GM12878 (cell line): ENCODE results near the gene SPTBN1. TPM values are rescaled to one million over a fixed set of nuclear protein-coding genes. Genes with fewer than 3 reads are reported as not detected.

Experiments used
- ATAC-seq: fragments of 200-7000 bp; cut with Tn5 transposase; 3 replicates; pipeline ENCODE4 v1.9.1; 2020; ENCODE audit warnings: mild to moderate bottlenecking, moderate library complexity
- BruUV-seq: library from RNA; stranded (reverse); fragments of 400-500 nt; replicated peaks from 2 replicates; lab custom pipeline; 2021; lab: Mats Ljungman, UMichigan
- CTCF ChIA-PET: fragments of 300-600 bp; sonication (Branson Sonifier 250); formaldehyde crosslinking; extraction: SDS; loops from one replicate; lab custom pipeline; 2021; ENCODE audit warnings: inconsistent platforms; lab: Yijun Ruan, JAX
- POLR2A ChIA-PET: fragments of 350-600 bp; formaldehyde crosslinking; extraction: SDS; loops from one replicate; lab custom pipeline; 2021; ENCODE audit warnings: inconsistent platforms; lab: Charles Lee
- RAD21 ChIA-PET: fragments of 300-600 bp; sonication (Branson Sonifier 250); formaldehyde crosslinking; loops from one replicate; lab custom pipeline; 2023; ENCODE audit warnings: antibody characterized with exemption; ENCODE audit not compliant: unreplicated experiment; lab: Charles Lee
- SMC1A ChIA-PET: fragments of 300-600 bp; sonication (Branson Sonifier 250); formaldehyde crosslinking; loops from one replicate; lab custom pipeline; 2023; ENCODE audit not compliant: unreplicated experiment, uncharacterized antibody; lab: Charles Lee
- DNase-seq: peaks from one replicate; pipeline ENCODE4 v3.0.0-alpha.2; 2011; ENCODE audit warnings: low read depth, low spot score
- FAIRE-seq: peaks from 3 replicates; lab custom pipeline; 2011; peaks lifted over from hg19 to GRCh38; lab: Jason Lieb, UNC
- H2AFZ ChIP-seq: 2 replicates; pipeline ENCODE4 v1.6.0; 2011; ENCODE audit warnings: low read depth, low read length, control low read depth; ENCODE audit not compliant: control insufficient read depth
- H3K27ac ChIP-seq: 2 replicates; pipeline ENCODE4 v1.5.1; 2011; ENCODE audit warnings: control low read depth; ENCODE audit not compliant: control insufficient read depth, insufficient read depth
- H3K27me3 ChIP-seq, 2 experiments: replicated peaks in 1 of 2; 2 replicates each; pipeline versions ENCODE4 v1.6.0 to v1.6.1; 2011; ENCODE audit warnings: low read length in 1 of 2; ENCODE audit not compliant: control insufficient read depth in 2 of 2, insufficient read depth in 2 of 2
- H3K36me3 ChIP-seq, 2 experiments: 2 replicates each; pipeline ENCODE4 v1.5.1; 2011; ENCODE audit warnings: low read length in 1 of 2; ENCODE audit not compliant: control insufficient read depth in 2 of 2, insufficient read depth in 2 of 2
- H3K4me1 ChIP-seq: 2 replicates; pipeline ENCODE4 v1.6.1; 2011; ENCODE audit warnings: mild to moderate bottlenecking, low read length, moderate library complexity, mixed read lengths; ENCODE audit not compliant: control insufficient read depth, insufficient read depth
- H3K4me2 ChIP-seq: 2 replicates; pipeline ENCODE4 v1.6.0; 2011; ENCODE audit warnings: control low read depth; ENCODE audit not compliant: control insufficient read depth, insufficient read depth
- H3K4me3 ChIP-seq: fragments of 200-600 bp; sonication (generic); 2 replicates; pipeline ENCODE4 v1.5.1; 2016
- H3K79me2 ChIP-seq: 2 replicates; pipeline ENCODE4 v1.6.0; 2011; ENCODE audit warnings: low read length; ENCODE audit not compliant: control insufficient read depth, insufficient read depth
- H3K9ac ChIP-seq: 2 replicates; pipeline ENCODE4 v1.8.0; 2011; ENCODE audit warnings: low read length, control low read depth, mixed read lengths; ENCODE audit not compliant: control insufficient read depth, insufficient read depth
- H3K9me3 ChIP-seq: replicated peaks from 3 replicates; pipeline ENCODE4 v1.5.1; 2011; ENCODE audit warnings: mild to moderate bottlenecking, low read length; ENCODE audit not compliant: control insufficient read depth, insufficient read depth
- H4K20me1 ChIP-seq: 2 replicates; pipeline ENCODE4 v1.6.0; 2011; ENCODE audit not compliant: control insufficient read depth, insufficient read depth
- BCL11A ChIP-seq: IDR thresholded peaks from 2 replicates; pipeline ENCODE4 v1.6.1; 2011; ENCODE audit warnings: low read depth, low read length
- JUNB ChIP-seq: IDR thresholded peaks from 2 replicates; pipeline ENCODE4 v1.6.1; 2016; ENCODE audit warnings: antibody characterized with exemption, mild to moderate bottlenecking
- NFXL1 ChIP-seq: fragments of 450-650 bp; IDR thresholded peaks from 2 replicates; pipeline ENCODE4 v1.6.1; 2017; ENCODE audit warnings: antibody characterized with exemption, mild to moderate bottlenecking, borderline replicate concordance
- NFYA ChIP-seq: IDR thresholded peaks from 2 replicates; pipeline ENCODE4 v1.6.1; 2011; ENCODE audit warnings: low read depth, mild to moderate bottlenecking, low read length, improper control_type of control experiment, borderline replicate concordance
- POLR2A ChIP-seq: IDR thresholded peaks from 2 replicates; pipeline ENCODE4 v1.6.1; 2011; ENCODE audit warnings: low read depth, mild to moderate bottlenecking, low read length
- POLR2AphosphoS2 ChIP-seq: IDR thresholded peaks from 2 replicates; pipeline ENCODE4 v1.6.1; 2011; ENCODE audit warnings: low read depth, mild to moderate bottlenecking, low read length, improper control_type of control experiment, moderate library complexity
- YBX1 ChIP-seq: fragments of 450-650 bp; IDR thresholded peaks from 2 replicates; pipeline ENCODE4 v1.6.1; 2016; ENCODE audit warnings: antibody characterized with exemption
- ZNF24 ChIP-seq: fragments of 450-650 bp; IDR thresholded peaks from 2 replicates; pipeline ENCODE4 v1.6.1; 2017; ENCODE audit warnings: antibody characterized with exemption, mild to moderate bottlenecking
- WGBS: methylation state at CpG from one replicate; pipeline ENCODE4 v1.1.6; 2016; ENCODE audit warnings: low lambda C conversion rate; ENCODE audit not compliant: insufficient replicate concordance, insufficient coverage; ENCODE audit errors: missing lambda C conversion rate; 5-methylcytosine and 5-hydroxymethylcytosine counted together
- in situ Hi-C: fragments of 300-500 bp; cut with MboI; formaldehyde crosslinking; loops from 9 replicates; pipeline ENCODE4 v1.14.3; 2018; ENCODE audit warnings: mixed read lengths
- intact Hi-C: fragments of 100-400 bp; cut with micrococcal nuclease; formaldehyde crosslinking; loops from one replicate; pipeline ENCODE4 v1.14.2; 2022; ENCODE audit not compliant: unreplicated experiment
- polyA plus RNA-seq, 11 experiments: library from polyadenylated mRNA; depleted of rRNA in 4 of 11; unstranded in 6 of 11; stranded (reverse) in 5 of 11; fragments of >200 nt; fragmentation: Nextera tagmentation in 4 of 11; fragmentation: Illumina TruSeq in 1 of 11; extraction: Ambion mirVana in 4 of 11; extraction: Trizol in 1 of 11; gene quantifications; 1 replicate in 1 of 11; 2 replicates in 10 of 11; pipeline versions ENCODE4 v1.2.1 to v1.2.3, GENCODE V29; 2011 to 2016; ENCODE audit warnings: inconsistent platforms in 2 of 11, missing spikeins in 2 of 11, low read depth in 1 of 11
- total RNA-seq, 4 experiments: library from RNA; depleted of rRNA in 3 of 4; stranded (reverse); fragments of >200 nt in 3 of 4; fragmentation: Illumina TruSeq in 1 of 4; extraction: Trizol in 1 of 4; gene quantifications; 2 replicates each; pipeline versions ENCODE4 v1.2.1 to v1.2.3, GENCODE V29; 2013 to 2021
- TF ChIP-seq, protein P1 (sequence below): fragments of 450-650 bp; IDR thresholded peaks from 2 replicates; pipeline ENCODE4 v1.6.1; 2016; ENCODE audit warnings: mild to moderate bottlenecking, moderate library complexity, borderline replicate concordance

The SPTBN1 gene
- total and polyA plus RNA-seq, 10 of the 15 experiments (the other 5 are each of a cell fraction or from before 2014, with no cell fraction given): 20.6 to 154 (median 76.7) TPM

DNA sequence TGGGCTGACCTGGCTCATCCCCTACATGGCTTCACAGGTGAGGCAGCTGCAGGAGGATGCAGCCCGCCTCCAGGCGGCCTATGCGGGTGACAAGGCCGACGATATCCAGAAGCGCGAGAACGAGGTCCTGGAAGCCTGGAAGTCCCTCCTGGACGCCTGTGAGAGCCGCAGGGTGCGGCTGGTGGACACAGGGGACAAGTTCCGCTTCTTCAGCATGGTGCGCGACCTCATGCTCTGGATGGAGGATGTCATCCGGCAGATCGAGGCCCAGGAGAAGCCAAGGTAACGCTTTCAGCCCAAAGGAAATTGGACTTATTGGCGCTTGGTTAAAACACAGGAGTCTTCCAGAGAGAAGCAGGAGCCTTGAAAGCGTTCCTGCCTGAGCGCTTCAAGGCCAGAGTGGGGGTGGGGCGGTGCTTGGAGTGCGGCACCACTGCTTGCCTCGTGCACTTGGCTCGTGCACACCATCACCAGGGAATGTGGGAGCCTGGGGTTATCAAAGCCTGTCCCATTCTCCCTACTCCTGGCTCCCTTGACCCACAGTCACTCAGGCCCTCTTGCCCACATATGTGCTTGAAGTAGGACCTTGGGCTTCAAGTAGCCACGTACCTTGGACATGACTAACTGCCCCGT is 197.6 kb downstream of the SPTBN1 start:
- Histone ChIP-seq H3K4me2 (no peak overlapping the region), H3K36me3 (peaks cover 37 to 55% of the 10 kb centered on the region in 2 experiments), H3K79me2 (no peaks in the 10 kb centered on the region), H3K9me3 (no peaks in the 10 kb centered on the region), H4K20me1 (no peaks in the 10 kb centered on the region), H3K4me3 (no peak overlapping the region), H3K27ac (no peak overlapping the region), H3K27me3 (no peaks in the 10 kb centered on the region), H3K4me1 (no peaks in the 10 kb centered on the region), H3K9ac (no peak overlapping the region), H2AFZ (no peak overlapping the region)
- RAD21 ChIA-PET: no interaction called here
- ATAC-seq (no peak), DNase-seq (no peak), FAIRE-seq (no peak)
- CTCF ChIA-PET: interaction anchor here (1.8 to 5.5 kb wide), 2 partner anchors 12 to 52 kb away, joined by 9 to 105 read pairs; no protein-coding TSS in a partner anchor
- SMC1A ChIA-PET: interaction anchor here (0.9 to 1.8 kb wide), 2 partner anchors 11 to 40 kb away, joined by 3 to 6 read pairs; no protein-coding TSS in a partner anchor
- WGBS: 99% methylated on average over 26 of the region's 26 CpGs
- intact Hi-C loops: no loop called here
- POLR2A ChIA-PET: no interaction called here
- TF ChIP-seq BCL11A: no peak
- TF ChIP-seq POLR2A: 0 out of 2 replicates have a peak, but pooled peaks have one; percentile 25
- no peak for TF ChIP-seq NFXL1
- in situ Hi-C loops: no loop called here
- BruUV-seq: no TSS peak

DNA sequence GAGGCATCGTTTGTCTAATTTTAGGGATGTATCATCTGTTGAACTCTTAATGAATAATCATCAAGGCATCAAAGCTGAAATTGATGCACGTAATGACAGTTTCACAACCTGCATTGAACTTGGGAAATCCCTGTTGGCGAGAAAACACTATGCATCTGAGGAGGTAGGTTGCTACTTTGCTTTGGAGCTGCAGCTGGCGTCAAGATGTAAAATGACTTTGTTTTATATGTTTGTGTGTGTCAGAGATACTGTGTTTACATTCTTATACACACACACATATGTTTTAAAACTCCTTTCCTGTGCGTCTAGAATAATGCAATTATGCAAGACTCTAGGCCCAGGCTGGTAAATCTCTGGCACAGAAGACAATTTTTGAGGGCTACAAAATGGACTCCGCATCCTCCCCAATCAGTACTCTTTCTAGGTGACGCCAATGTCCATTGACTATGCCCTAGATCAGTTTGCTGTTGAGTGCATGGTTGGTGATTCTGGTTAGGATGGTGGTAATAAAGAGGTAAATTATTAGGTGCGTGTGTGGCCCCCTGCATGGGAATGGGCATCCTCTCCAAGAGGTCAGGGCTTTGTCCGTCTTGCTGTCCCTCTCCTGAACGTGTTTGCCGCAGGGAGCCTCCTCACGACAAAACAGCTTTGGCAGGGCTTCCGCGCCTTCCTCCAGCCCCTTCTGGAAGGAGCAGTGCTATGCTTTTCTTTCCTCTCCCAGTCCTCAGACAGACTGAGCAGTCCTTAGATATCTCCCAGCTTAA is 199.1 kb downstream of the SPTBN1 start:
- in situ Hi-C loops: no loop called here
- CTCF ChIA-PET: interaction anchor here (1.2 to 5.5 kb wide), 5 partner anchors 11 to 132 kb away, joined by 3 to 105 read pairs (median 9); no protein-coding TSS in a partner anchor
- H2AFZ ChIP-seq: no peak overlapping the region
- ATAC-seq: no peak
- H4K20me1 ChIP-seq: no peaks in the 10 kb centered on the region
- H3K9ac ChIP-seq: no peak overlapping the region
- 75% methylated on average over 14 of the region's 14 CpGs for WGBS
- H3K9me3 ChIP-seq: no peaks in the 10 kb centered on the region
- BruUV-seq: no TSS peak
- H3K27me3 ChIP-seq: no peaks in the 10 kb centered on the region
- H3K4me1 ChIP-seq: no peaks in the 10 kb centered on the region
- H3K4me2 ChIP-seq: no peak overlapping the region
- H3K4me3 ChIP-seq: no peak overlapping the region
- no peaks in the 10 kb centered on the region for H3K79me2 ChIP-seq
- POLR2A ChIA-PET: interaction anchor here (0.7 to 1.2 kb wide), 2 partner anchors 8 to 74 kb away, joined by 3 read pairs; no protein-coding TSS in a partner anchor
- SMC1A ChIA-PET: interaction anchor here (0.7 to 4.7 kb wide), 7 partner anchors 10 to 93 kb away, joined by 3 to 49 read pairs (median 4); no protein-coding TSS in a partner anchor
- H3K36me3 ChIP-seq: peaks cover 28 to 50% of the 10 kb centered on the region in 2 experiments
- intact Hi-C loops: loop anchor here (5.0 kb wide), 1 partner anchor 133 kb away; no protein-coding TSS in a partner anchor
- FAIRE-seq: no peak
- RAD21 ChIA-PET: interaction anchor here (0.9 to 1.1 kb wide), 2 partner anchors 52 to 131 kb away, joined by 4 read pairs; no protein-coding TSS in a partner anchor
- no peak for DNase-seq
- no peak overlapping the region for H3K27ac ChIP-seq
- TF ChIP-seq NFYA (no peak), YBX1 (no peak), ZNF24 (no peak), JUNB (0 out of 2 replicates have a peak, but pooled peaks have one; percentile 14), POLR2AphosphoS2 (0 out of 2 replicates have a peak, but pooled peaks have one; percentile 10)
- TF ChIP-seq, protein P1, sequence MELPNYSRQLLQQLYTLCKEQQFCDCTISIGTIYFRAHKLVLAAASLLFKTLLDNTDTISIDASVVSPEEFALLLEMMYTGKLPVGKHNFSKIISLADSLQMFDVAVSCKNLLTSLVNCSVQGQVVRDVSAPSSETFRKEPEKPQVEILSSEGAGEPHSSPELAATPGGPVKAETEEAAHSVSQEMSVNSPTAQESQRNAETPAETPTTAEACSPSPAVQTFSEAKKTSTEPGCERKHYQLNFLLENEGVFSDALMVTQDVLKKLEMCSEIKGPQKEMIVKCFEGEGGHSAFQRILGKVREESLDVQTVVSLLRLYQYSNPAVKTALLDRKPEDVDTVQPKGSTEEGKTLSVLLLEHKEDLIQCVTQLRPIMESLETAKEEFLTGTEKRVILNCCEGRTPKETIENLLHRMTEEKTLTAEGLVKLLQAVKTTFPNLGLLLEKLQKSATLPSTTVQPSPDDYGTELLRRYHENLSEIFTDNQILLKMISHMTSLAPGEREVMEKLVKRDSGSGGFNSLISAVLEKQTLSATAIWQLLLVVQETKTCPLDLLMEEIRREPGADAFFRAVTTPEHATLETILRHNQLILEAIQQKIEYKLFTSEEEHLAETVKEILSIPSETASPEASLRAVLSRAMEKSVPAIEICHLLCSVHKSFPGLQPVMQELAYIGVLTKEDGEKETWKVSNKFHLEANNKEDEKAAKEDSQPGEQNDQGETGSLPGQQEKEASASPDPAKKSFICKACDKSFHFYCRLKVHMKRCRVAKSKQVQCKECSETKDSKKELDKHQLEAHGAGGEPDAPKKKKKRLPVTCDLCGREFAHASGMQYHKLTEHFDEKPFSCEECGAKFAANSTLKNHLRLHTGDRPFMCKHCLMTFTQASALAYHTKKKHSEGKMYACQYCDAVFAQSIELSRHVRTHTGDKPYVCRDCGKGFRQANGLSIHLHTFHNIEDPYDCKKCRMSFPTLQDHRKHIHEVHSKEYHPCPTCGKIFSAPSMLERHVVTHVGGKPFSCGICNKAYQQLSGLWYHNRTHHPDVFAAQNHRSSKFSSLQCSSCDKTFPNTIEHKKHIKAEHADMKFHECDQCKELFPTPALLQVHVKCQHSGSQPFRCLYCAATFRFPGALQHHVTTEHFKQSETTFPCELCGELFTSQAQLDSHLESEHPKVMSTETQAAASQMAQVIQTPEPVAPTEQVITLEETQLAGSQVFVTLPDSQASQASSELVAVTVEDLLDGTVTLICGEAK: no peak
